CD4-positive, alpha-beta T cell treated with Interleukin-4 for 1 hour (primary cell): ENCODE measurements around the gene MBP.

Experiments
- DNase-seq, 2 donors: peaks; one replicate each; pipeline ENCODE4 v3.0.0-alpha.2; 2020 to 2022

The MBP gene

GRCh38 chr18:77081390-77081778, 51.2 kb downstream of the MBP start:
- DNase-seq: no peak

- DNase-seq: peak; percentile 69 to 88
These were observed 52.5 kb downstream of the MBP start for GRCh38 chr18:77079954-77080682.

GRCh38 chr18:77079088-77079487, 53.5 kb downstream of the MBP start:
- no peak for DNase-seq

- no peak for DNase-seq
These were observed 53.9 kb downstream of the MBP start for GRCh38 chr18:77078690-77079070.

- DNase-seq: peak in 1 of 2 donors; percentile 9
These were observed 54.5 kb downstream of the MBP start for GRCh38 chr18:77077941-77078689.

GRCh38 chr18:77077401-77077800, 55.2 kb downstream of the MBP start:
- no peak for DNase-seq

- DNase-seq: no peak
These were observed 56.5 kb downstream of the MBP start for GRCh38 chr18:77076111-77076510.

GRCh38 chr18:77074431-77074830, 58.2 kb downstream of the MBP start:
- no peak for DNase-seq

GRCh38 chr18:77073336-77074093, 59.1 kb downstream of the MBP start:
- DNase-seq: peak in 1 of 2 donors; percentile 68

GRCh38 chr18:77072566-77072965, 60.0 kb downstream of the MBP start:
- no peak for DNase-seq

GRCh38 chr18:77071711-77072292, 60.8 kb downstream of the MBP start:
- DNase-seq: peak; percentile 81

- DNase-seq: no peak
These were observed 61.5 kb downstream of the MBP start for GRCh38 chr18:77071061-77071460.

- DNase-seq: no peak
These were observed 62.0 kb downstream of the MBP start for GRCh38 chr18:77070627-77071026.

- peak; percentile 44 to 69 for DNase-seq
These were observed 62.7 kb downstream of the MBP start for GRCh38 chr18:77069931-77070330.

GRCh38 chr18:77069482-77069881, 63.1 kb downstream of the MBP start:
- DNase-seq: no peak

- DNase-seq: peak; percentile 66 to 73
These were observed 64.0 kb downstream of the MBP start for GRCh38 chr18:77068321-77069312.

- peak; percentile 80 to 84 for DNase-seq
These were observed 65.1 kb downstream of the MBP start for GRCh38 chr18:77067291-77068061.

GRCh38 chr18:77066689-77067088, 65.9 kb downstream of the MBP start:
- DNase-seq: no peak

- no peak for DNase-seq
These were observed 66.5 kb downstream of the MBP start for GRCh38 chr18:77066101-77066500.

GRCh38 chr18:77065221-77065981, 67.2 kb downstream of the MBP start:
- peak; percentile 62 to 85 for DNase-seq
